Fibroblast of lung (primary cell): ENCODE results near the gene LRP1. TPM values are rescaled to one million over a fixed set of nuclear protein-coding genes. Genes with fewer than 3 reads are reported as not detected.

Experiments
- DNase-seq, 2 donors: peaks; one replicate each; pipeline versions ENCODE4 v3.0.0 to v3.0.0-alpha.2; 2010; ENCODE audit warnings: low read depth in 2 of 2
- H2AFZ ChIP-seq: 2 replicates; pipeline ENCODE4 v1.5.1; 2012; ENCODE audit warnings: low read length, control low read depth, inconsistent platforms
- H3K27ac ChIP-seq: 2 replicates; pipeline ENCODE4 v1.5.1; 2011; ENCODE audit warnings: low read length, control low read depth; ENCODE audit not compliant: insufficient read depth
- H3K27me3 ChIP-seq: 2 replicates; pipeline ENCODE4 v1.5.1; 2011; ENCODE audit warnings: mild to moderate bottlenecking, low read length; ENCODE audit not compliant: control insufficient read depth, insufficient read depth
- H3K36me3 ChIP-seq: 2 replicates; pipeline ENCODE4 v1.5.1; 2011; ENCODE audit warnings: low read length; ENCODE audit not compliant: control insufficient read depth, insufficient read depth
- H3K4me1 ChIP-seq: 2 replicates; pipeline ENCODE4 v1.5.1; 2011; ENCODE audit warnings: low read length; ENCODE audit not compliant: control insufficient read depth, insufficient read depth; ENCODE audit errors: extremely low read depth
- H3K4me2 ChIP-seq: 2 replicates; pipeline ENCODE4 v1.5.1; 2011; ENCODE audit warnings: low read length, control low read depth; ENCODE audit not compliant: insufficient read depth; ENCODE audit errors: extremely low read depth
- H3K4me3 ChIP-seq, 4 experiments: fragments of 200-600 bp in 1 of 4; sonication (generic) in 1 of 4; replicated peaks in 1 of 4; 2 replicates each; pipeline ENCODE4 v1.5.1; 2011 to 2016; ENCODE audit warnings: low read length in 4 of 4, low read depth in 3 of 4, mild to moderate bottlenecking in 3 of 4, control low read depth in 2 of 4, inconsistent platforms in 1 of 4, mixed read lengths in 1 of 4; ENCODE audit not compliant: insufficient read depth in 1 of 4; ENCODE audit errors: control extremely low read depth in 1 of 4
- H3K79me2 ChIP-seq: 2 replicates; pipeline ENCODE4 v1.5.1; 2012; ENCODE audit warnings: mild to moderate bottlenecking, low read length, inconsistent platforms; ENCODE audit not compliant: control insufficient read depth, insufficient read depth
- H3K9ac ChIP-seq: 2 replicates; pipeline ENCODE4 v1.5.1; 2011; ENCODE audit warnings: mild to moderate bottlenecking, low read length, control low read depth; ENCODE audit not compliant: insufficient read depth
- H3K9me3 ChIP-seq: 2 replicates; pipeline ENCODE4 v1.5.1; 2012; ENCODE audit warnings: low read depth, low read length; ENCODE audit not compliant: control insufficient read depth, insufficient read depth
- H4K20me1 ChIP-seq: 2 replicates; pipeline ENCODE4 v1.5.1; 2011; ENCODE audit warnings: low read length; ENCODE audit not compliant: control insufficient read depth, insufficient read depth; ENCODE audit errors: extremely low read depth
- EZH2 ChIP-seq: IDR thresholded peaks from 2 replicates; pipeline ENCODE4 v1.5.1; 2012; ENCODE audit warnings: low read length, control low read depth, mild to moderate bottlenecking; ENCODE audit errors: missing control alignments
- polyA plus RNA-seq, 2 donors: library from polyadenylated mRNA; depleted of rRNA in 1 of 2; stranded (reverse) in 1 of 2; unstranded in 1 of 2; fragments of >200 nt; gene quantifications; 2 replicates each; pipeline ENCODE4 v1.2.1, GENCODE V29; 2011 to 2012; ENCODE audit warnings: missing spikeins in 1 of 2
- total RNA-seq: library from RNA; depleted of rRNA; stranded (reverse); fragments of >200 nt; gene quantifications from 2 replicates; pipeline ENCODE4 v1.2.1, GENCODE V29; 2014
- TF ChIP-seq, protein P1 (sequence below), 2 donors: IDR thresholded peaks in 1 of 2; conservative IDR thresholded peaks in 1 of 2; 1 replicate in 1 of 2; 2 replicates in 1 of 2; pipeline ENCODE4 v1.5.1; 2011 to 2012; ENCODE audit warnings: low read length in 2 of 2, control low read depth in 1 of 2, inconsistent platforms in 1 of 2, low read depth in 1 of 2, mild to moderate bottlenecking in 1 of 2

The LRP1 gene
- total and polyA plus RNA-seq, 2 donors (not counting 1 experiment from before 2014, with no cell fraction given): 92.2 to 464 TPM

DNA sequence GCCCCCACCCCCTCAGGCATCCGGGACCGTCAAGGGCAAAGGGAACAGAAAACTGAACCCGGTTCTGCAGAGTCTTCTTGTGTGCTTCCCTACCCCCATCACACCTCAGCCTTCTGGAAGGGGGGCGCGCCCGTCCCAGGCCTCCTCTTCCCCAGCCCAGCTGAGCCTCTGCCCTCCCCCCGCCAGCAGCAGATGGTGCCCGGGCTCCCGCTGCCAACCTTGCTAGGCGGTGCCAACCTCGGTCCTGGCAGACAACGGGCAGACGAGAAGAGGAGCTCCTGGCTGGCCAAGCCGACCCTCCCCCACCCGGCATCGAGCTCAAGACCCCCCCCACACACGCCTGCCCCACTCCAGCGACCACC, 114.0 kb downstream of the LRP1 start:
- Histone ChIP-seq H2AFZ (no peak overlapping the region), H3K9me3 (no peaks in the 10 kb centered on the region), H3K4me1 (peaks cover 25% of the 10 kb centered on the region), H3K4me3 (no peak overlapping the region), H3K27me3 (peaks cover 16% of the 10 kb centered on the region), H3K27ac (no peak overlapping the region), H3K36me3 (no peaks in the 10 kb centered on the region), H4K20me1 (no peaks in the 10 kb centered on the region), H3K79me2 (no peaks in the 10 kb centered on the region), H3K9ac (no peak overlapping the region), H3K4me2 (no peak overlapping the region)
- no peak for TF ChIP-seq EZH2
- TF ChIP-seq, protein P1, sequence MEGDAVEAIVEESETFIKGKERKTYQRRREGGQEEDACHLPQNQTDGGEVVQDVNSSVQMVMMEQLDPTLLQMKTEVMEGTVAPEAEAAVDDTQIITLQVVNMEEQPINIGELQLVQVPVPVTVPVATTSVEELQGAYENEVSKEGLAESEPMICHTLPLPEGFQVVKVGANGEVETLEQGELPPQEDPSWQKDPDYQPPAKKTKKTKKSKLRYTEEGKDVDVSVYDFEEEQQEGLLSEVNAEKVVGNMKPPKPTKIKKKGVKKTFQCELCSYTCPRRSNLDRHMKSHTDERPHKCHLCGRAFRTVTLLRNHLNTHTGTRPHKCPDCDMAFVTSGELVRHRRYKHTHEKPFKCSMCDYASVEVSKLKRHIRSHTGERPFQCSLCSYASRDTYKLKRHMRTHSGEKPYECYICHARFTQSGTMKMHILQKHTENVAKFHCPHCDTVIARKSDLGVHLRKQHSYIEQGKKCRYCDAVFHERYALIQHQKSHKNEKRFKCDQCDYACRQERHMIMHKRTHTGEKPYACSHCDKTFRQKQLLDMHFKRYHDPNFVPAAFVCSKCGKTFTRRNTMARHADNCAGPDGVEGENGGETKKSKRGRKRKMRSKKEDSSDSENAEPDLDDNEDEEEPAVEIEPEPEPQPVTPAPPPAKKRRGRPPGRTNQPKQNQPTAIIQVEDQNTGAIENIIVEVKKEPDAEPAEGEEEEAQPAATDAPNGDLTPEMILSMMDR (conservative IDR thresholded peaks at IDR 0.05 in 1 of 2, IDR thresholded peaks at IDR 0.05 in 1 of 2; ENCODE audit: low read depth in 1 of 2, low read length in 2 of 2): no peak
- no peak for DNase-seq

DNA sequence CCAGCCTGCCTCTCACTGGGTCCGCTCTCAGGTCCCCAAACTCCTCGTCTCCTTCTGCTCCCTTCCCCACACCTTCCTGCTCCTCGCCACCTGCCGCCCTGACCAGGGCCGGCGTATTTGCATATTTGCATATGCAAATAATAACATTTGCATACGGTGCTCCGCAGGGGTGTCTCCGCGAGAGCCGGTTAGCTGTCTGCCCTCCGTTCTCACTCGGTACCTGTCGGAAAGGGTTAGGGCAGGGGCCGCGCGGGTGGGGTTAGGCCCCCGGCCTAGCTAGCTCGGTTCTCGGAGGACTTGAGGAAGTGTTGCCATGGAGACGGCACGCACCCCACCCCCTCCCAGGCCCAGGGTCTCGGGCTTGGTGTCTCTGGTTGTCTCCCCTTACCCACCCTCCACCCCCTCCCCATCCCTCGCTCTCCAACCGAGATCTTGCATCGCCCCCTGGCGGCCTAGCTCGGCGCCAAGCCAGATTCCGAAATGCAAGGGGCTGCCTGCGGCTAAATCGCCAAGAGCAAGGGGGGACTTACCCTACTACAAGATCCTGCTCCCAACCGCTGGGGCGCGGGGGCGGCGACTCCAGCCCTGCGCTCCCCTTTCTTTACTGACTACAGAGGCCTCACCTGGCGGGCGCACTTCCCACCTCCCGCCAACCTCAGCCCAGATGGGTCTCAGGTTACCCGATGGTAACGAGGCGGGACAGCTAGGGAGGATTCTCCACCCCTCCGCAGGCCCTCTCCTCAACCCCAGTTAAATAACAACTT, 114.6 kb downstream of the LRP1 start:
- no peaks in the 10 kb centered on the region for H3K36me3 ChIP-seq
- no peaks in the 10 kb centered on the region for H3K9me3 ChIP-seq
- no peak overlapping the region for H2AFZ ChIP-seq
- H3K27me3 ChIP-seq: peaks cover 16% of the 10 kb centered on the region
- peaks cover 25% of the 10 kb centered on the region for H3K4me1 ChIP-seq
- H3K4me3 ChIP-seq: peak overlapping the region in 3 of 4 experiments; percentile 9 to 50 (median 33)
- TF ChIP-seq, protein P1 (conservative IDR thresholded peaks at IDR 0.05 in 1 of 2, IDR thresholded peaks at IDR 0.05 in 1 of 2; ENCODE audit: low read depth in 1 of 2, low read length in 2 of 2): peak; percentile 55 to 60
- no peak for TF ChIP-seq EZH2
- peak overlapping the region; percentile 92 for H3K4me2 ChIP-seq
- no peaks in the 10 kb centered on the region for H4K20me1 ChIP-seq
- no peak overlapping the region for H3K27ac ChIP-seq
- peak; percentile 32 to 43 for DNase-seq
- no peaks in the 10 kb centered on the region for H3K79me2 ChIP-seq
- H3K9ac ChIP-seq: no peak overlapping the region

DNA sequence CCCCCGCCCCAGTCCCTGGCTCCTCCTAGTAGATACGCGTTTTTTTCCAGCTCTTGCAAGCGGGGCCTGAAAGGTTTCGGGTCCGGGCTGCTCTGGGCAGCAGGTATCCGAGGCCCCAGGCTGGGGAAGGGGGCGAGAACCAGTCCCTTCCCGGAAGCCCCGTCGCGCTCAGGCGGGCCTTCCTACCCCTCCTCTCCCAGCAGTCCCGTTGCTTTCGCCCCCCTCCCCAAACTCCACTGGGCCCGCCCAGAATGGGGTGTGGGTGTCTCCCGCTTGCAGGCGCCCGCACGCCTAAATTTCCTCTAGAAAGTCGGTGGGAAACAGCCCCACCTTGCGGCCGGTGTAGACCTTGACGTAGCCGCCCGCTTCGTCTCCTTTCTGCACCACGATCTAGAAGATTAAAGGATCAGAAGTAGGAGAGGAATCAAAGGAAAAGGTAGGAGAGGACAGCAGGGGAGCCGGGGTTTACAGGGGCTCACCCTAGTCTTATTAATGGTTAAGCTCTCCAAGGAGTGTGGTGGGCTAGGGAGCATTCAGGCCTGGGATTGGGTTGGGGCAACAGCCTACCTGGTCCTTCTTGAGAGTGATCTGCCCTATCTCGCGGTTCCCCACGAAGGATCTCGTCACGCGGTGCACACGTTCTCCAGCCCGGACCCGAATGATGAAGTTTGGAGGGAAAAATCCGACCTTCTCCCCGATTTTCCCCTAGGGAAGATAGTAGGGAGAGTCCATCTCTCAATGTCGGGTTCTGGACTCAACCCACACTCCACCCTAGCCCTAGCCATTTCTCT, 115.4 kb downstream of the LRP1 start:
- Histone ChIP-seq H3K36me3 (no peaks in the 10 kb centered on the region), H3K79me2 (no peaks in the 10 kb centered on the region), H3K27me3 (peaks cover 16% of the 10 kb centered on the region), H3K9me3 (no peaks in the 10 kb centered on the region), H2AFZ (no peak overlapping the region), H3K27ac (no peak overlapping the region), H3K9ac (no peak overlapping the region), H3K4me2 (peak overlapping the region; percentile 92), H3K4me3 (peak overlapping the region in 3 of 4 experiments; percentile 9 to 50 (median 33)), H3K4me1 (peaks cover 21% of the 10 kb centered on the region), H4K20me1 (no peaks in the 10 kb centered on the region)
- DNase-seq: peak; percentile 39 to 73
- TF ChIP-seq, protein P1 (conservative IDR thresholded peaks at IDR 0.05 in 1 of 2, IDR thresholded peaks at IDR 0.05 in 1 of 2; ENCODE audit: low read depth in 1 of 2, low read length in 2 of 2): peak; percentile 52 to 74
- TF ChIP-seq EZH2: no peak
